Measurements from ENCODE around the gene NTN5. TPM values are rescaled to one million over a fixed set of nuclear protein-coding genes. Genes with fewer than 3 reads are reported as not detected.

The NTN5 gene
- total RNA-seq, 1 donor from 2014 or later, result 7.1 TPM

GRCh38 chr19:48674921-48675824 is 2.4 kb upstream of the NTN5 start:
- no peaks in the 10 kb centered on the region for H3K36me3 Mint-ChIP-seq
- H3K9me3 Mint-ChIP-seq, result no peaks in the 10 kb centered on the region
- TF ChIP-seq, protein P1, sequence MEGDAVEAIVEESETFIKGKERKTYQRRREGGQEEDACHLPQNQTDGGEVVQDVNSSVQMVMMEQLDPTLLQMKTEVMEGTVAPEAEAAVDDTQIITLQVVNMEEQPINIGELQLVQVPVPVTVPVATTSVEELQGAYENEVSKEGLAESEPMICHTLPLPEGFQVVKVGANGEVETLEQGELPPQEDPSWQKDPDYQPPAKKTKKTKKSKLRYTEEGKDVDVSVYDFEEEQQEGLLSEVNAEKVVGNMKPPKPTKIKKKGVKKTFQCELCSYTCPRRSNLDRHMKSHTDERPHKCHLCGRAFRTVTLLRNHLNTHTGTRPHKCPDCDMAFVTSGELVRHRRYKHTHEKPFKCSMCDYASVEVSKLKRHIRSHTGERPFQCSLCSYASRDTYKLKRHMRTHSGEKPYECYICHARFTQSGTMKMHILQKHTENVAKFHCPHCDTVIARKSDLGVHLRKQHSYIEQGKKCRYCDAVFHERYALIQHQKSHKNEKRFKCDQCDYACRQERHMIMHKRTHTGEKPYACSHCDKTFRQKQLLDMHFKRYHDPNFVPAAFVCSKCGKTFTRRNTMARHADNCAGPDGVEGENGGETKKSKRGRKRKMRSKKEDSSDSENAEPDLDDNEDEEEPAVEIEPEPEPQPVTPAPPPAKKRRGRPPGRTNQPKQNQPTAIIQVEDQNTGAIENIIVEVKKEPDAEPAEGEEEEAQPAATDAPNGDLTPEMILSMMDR (IDR thresholded peaks at IDR 0.05; ENCODE audit: unreplicated experiment), result peak; percentile 82
- no peak overlapping the region for H3K4me3 Mint-ChIP-seq
- peaks cover 11% of the 10 kb centered on the region for H3K4me1 Mint-ChIP-seq
- H3K27me3 Mint-ChIP-seq (ENCODE audit: low read depth), result peaks cover 5% of the 10 kb centered on the region
- no peak overlapping the region for H3K27ac Mint-ChIP-seq
- DNase-seq (ENCODE audit: low spot score in 2 of 2, unreplicated experiment in 2 of 2), result peak in 1 of 2 experiments; percentile 77

DNA sequence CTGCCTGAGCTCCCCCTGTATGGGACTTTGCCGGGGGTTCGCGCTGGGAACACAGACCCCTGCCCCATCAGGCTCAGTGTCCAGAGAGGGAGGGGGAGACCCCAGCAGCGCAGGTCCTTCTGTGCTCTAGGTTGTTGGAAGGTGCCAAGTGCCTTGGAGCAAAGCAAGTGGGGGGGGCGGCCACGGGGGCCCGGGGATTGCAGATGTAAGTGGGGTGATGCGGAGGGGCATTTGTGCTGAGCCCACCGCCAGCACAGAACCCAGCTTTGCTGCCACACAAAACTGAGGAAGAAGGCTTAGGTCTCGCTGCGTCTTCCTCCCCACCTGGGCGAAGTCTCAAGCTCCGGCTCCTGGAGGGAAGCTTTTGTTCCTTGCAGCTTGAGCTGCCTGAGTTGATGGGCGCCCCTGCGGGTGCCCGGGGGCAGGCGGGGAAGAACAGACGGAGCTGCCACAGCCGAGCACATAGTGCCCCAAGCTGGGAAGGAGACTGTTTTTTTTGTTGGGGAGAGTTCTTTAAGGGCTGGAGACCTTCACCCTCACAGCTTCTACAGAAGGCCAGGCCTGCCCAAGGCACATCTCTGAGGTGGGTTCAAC is 1.5 kb upstream of the NTN5 start:
- TF ChIP-seq, protein P1 (IDR thresholded peaks at IDR 0.05; ENCODE audit: unreplicated experiment), result no peak
- no peaks in the 10 kb centered on the region for H3K9me3 Mint-ChIP-seq
- DNase-seq (ENCODE audit: low spot score in 2 of 2, unreplicated experiment in 2 of 2), result no peak
- H3K27ac Mint-ChIP-seq, result no peak overlapping the region
- no peaks in the 10 kb centered on the region for H3K36me3 Mint-ChIP-seq
- H3K4me1 Mint-ChIP-seq, result peaks cover 11% of the 10 kb centered on the region
- no peak overlapping the region for H3K4me3 Mint-ChIP-seq
- H3K27me3 Mint-ChIP-seq (ENCODE audit: low read depth), result peaks cover 5% of the 10 kb centered on the region

- H3K4me3 Mint-ChIP-seq, result no peak overlapping the region
- peaks cover 11% of the 10 kb centered on the region for H3K4me1 Mint-ChIP-seq
- TF ChIP-seq, protein P1 (IDR thresholded peaks at IDR 0.05; ENCODE audit: unreplicated experiment), result no peak
- no peaks in the 10 kb centered on the region for H3K9me3 Mint-ChIP-seq
- H3K36me3 Mint-ChIP-seq, result no peaks in the 10 kb centered on the region
- DNase-seq (ENCODE audit: low spot score in 2 of 2, unreplicated experiment in 2 of 2), result no peak
- no peak overlapping the region for H3K27ac Mint-ChIP-seq
- peaks cover 5% of the 10 kb centered on the region for H3K27me3 Mint-ChIP-seq (ENCODE audit: low read depth)
Measured at GRCh38 chr19:48673436-48674100, 751 bp upstream of the NTN5 start.

- Mint-ChIP-seq H3K27me3 (ENCODE audit: low read depth) (peaks cover 5% of the 10 kb centered on the region), H3K27ac (peak overlapping the region; percentile 60), H3K4me1 (peaks cover 11% of the 10 kb centered on the region), H3K4me3 (no peak overlapping the region), H3K36me3 (no peaks in the 10 kb centered on the region), H3K9me3 (no peaks in the 10 kb centered on the region)
- DNase-seq (ENCODE audit: low spot score in 2 of 2, unreplicated experiment in 2 of 2), result no peak
- TF ChIP-seq, protein P1 (IDR thresholded peaks at IDR 0.05; ENCODE audit: unreplicated experiment), result no peak
Measured at GRCh38 chr19:48671446-48671995, 1.3 kb downstream of the NTN5 start.

DNA sequence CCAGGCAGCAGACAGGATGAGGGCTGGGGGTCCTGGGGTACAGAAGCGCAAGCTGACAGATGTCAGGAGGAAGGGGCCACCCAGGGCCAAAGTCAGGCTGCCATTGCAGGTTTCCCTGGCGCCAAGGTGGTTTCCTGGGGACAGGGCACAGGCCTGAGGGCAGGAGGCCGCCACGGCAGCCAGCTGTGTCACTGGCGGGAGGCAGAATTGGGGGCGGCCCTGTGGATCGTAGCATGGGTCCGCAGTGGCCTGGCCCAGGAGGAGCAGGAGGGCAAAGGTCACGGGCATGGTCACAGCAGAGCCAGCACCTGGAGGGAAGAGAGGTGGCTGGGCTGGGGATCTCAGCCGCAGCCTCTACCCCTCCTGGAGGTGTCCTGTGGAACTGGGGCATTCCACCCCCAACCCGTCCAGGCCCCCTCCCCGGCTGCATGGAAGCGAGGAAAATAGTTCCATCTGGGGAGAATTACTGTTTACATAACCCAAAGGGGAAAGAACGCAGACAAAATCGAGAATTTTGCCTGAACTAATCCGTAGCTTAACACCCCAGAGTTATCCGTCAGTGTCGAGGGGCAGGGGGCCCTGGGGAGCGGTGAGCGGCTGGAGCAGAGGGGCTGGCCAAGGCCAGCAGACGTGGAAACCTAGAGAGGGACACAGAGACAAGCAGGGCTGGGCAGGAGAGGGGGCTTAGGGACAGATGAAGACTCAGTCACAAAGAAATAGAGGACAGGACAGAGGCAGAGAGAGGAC is 1.9 kb downstream of the NTN5 start:
- Mint-ChIP-seq H3K27ac (peak overlapping the region; percentile 60), H3K9me3 (no peaks in the 10 kb centered on the region), H3K4me3 (no peak overlapping the region), H3K36me3 (no peaks in the 10 kb centered on the region), H3K27me3 (ENCODE audit: low read depth) (peaks cover 5% of the 10 kb centered on the region), H3K4me1 (peaks cover 11% of the 10 kb centered on the region)
- TF ChIP-seq, protein P1 (IDR thresholded peaks at IDR 0.05; ENCODE audit: unreplicated experiment), result no peak
- no peak for DNase-seq (ENCODE audit: low spot score in 2 of 2, unreplicated experiment in 2 of 2)
